IMR-90 (cell line): ENCODE results near the gene PTPN7.

Source experiments
- BHLHE40 ChIP-seq: fragments of 150-350 bp; IDR thresholded peaks from 2 replicates; pipeline ENCODE4 v1.6.1; 2016; ENCODE audit warnings: mild to moderate bottlenecking, low read depth, low read length
- CTCF ChIP-seq: conservative IDR thresholded peaks from 2 replicates; pipeline ENCODE4 v1.5.1; 2012; ENCODE audit warnings: mild to moderate bottlenecking, low read depth, low read length, improper control_type of control experiment
- ELK1 ChIP-seq: fragments of 150-350 bp; IDR thresholded peaks from 2 replicates; pipeline ENCODE4 v1.6.1; 2016; ENCODE audit warnings: low read depth, mild to moderate bottlenecking, low read length, moderate library complexity, borderline replicate concordance
- FOS ChIP-seq: fragments of 150-350 bp; IDR thresholded peaks from 2 replicates; pipeline ENCODE4 v1.6.1; 2016; ENCODE audit warnings: low read depth, low read length
- MAFK ChIP-seq: IDR thresholded peaks from 2 replicates; pipeline ENCODE4 v1.6.1; 2012; ENCODE audit warnings: low read depth, low read length, improper control_type of control experiment
- MAZ ChIP-seq: IDR thresholded peaks from 2 replicates; pipeline ENCODE4 v1.6.1; 2012; ENCODE audit warnings: low read depth, mild to moderate bottlenecking, low read length, improper control_type of control experiment, moderate library complexity, borderline replicate concordance

GRCh38 chr1:202158810-202159533, 1.4 kb downstream of the PTPN7 start:
- no peak for TF ChIP-seq MAFK
- no peak for TF ChIP-seq MAZ
- TF ChIP-seq CTCF = no peak
- TF ChIP-seq BHLHE40 = no peak
- no peak for TF ChIP-seq FOS
- no peak for TF ChIP-seq ELK1
